Kidney (tissue), 14 donors: ENCODE results near the gene SOX13. TPM values are rescaled to one million over a fixed set of nuclear protein-coding genes. Genes with fewer than 3 reads are reported as not detected.

Source experiments
- DNase-seq, 5 donors: peaks; one replicate each; pipeline ENCODE4 v3.0.0-alpha.2; 2013 to 2020
- FAIRE-seq: peaks from 2 replicates; lab custom pipeline; 2012; peaks lifted over from hg19 to GRCh38; lab: Jason Lieb, UNC
- H3K27ac ChIP-seq, 2 donors: one replicate each; pipeline ENCODE4 v1.7.0; 2013; ENCODE audit warnings: low read depth in 2 of 2, low read length in 2 of 2, inconsistent platforms in 1 of 2
- H3K27me3 ChIP-seq: one replicate; pipeline ENCODE4 v1.7.1; 2013; ENCODE audit warnings: low read length, inconsistent platforms; ENCODE audit not compliant: control insufficient read depth, insufficient read depth
- H3K36me3 ChIP-seq, 3 donors: one replicate each; pipeline versions ENCODE4 v1.7.0 to v1.7.1; 2013; ENCODE audit warnings: low read length in 3 of 3, control low read depth in 1 of 3, inconsistent platforms in 1 of 3; ENCODE audit not compliant: insufficient read depth in 3 of 3, control insufficient read depth in 2 of 3
- H3K4me1 ChIP-seq, 3 donors: one replicate each; pipeline versions ENCODE4 v1.7.0 to v1.7.1; 2013; ENCODE audit warnings: low read length in 3 of 3, inconsistent platforms in 1 of 3, low read depth in 1 of 3; ENCODE audit not compliant: control insufficient read depth in 2 of 3, insufficient read depth in 2 of 3
- H3K4me3 ChIP-seq, 3 donors: one replicate each; pipeline versions ENCODE4 v1.7.0 to v1.8.1; 2013; ENCODE audit warnings: low read length in 3 of 3, control low read depth in 1 of 3, inconsistent platforms in 1 of 3
- H3K9ac ChIP-seq, 3 donors: one replicate each; pipeline versions ENCODE4 v1.7.0 to v1.7.1; 2013; ENCODE audit warnings: low read length in 3 of 3, control low read depth in 1 of 3, inconsistent platforms in 1 of 3
- H3K9me3 ChIP-seq, 3 donors: one replicate each; pipeline versions ENCODE4 v1.7.0 to v1.7.1; 2013; ENCODE audit warnings: low read length in 3 of 3, control low read depth in 1 of 3, inconsistent platforms in 1 of 3; ENCODE audit not compliant: control insufficient read depth in 2 of 3, insufficient read depth in 1 of 3
- intact Hi-C: fragments of 100-400 bp; cut with DNase I; formaldehyde crosslinking; loops from one replicate; pipeline ENCODE4 v1.11.1; 2022
- polyA plus RNA-seq: library from polyadenylated mRNA; stranded (reverse); fragments of 350-450 nt; fragmentation: Illumina TruSeq; extraction: RNeasy Lipid Tissue Mini Kit (QIAGEN cat#74804); gene quantifications from one replicate; pipeline ENCODE4 v1.2.3, GENCODE V29; 2014; ENCODE audit warnings: low read depth, low replicate concordance; ENCODE audit not compliant: insufficient read depth
- total RNA-seq: library from RNA; stranded (reverse); fragmentation: NEBNext Ultra II Directional; extraction: Animal tissue kit (Norgen Biotek cat#: 25700); gene quantifications from one replicate; pipeline ENCODE4 v1.2.1, GENCODE V29; 2021
- TF ChIP-seq, protein P1 (sequence below): IDR thresholded peaks from 3 replicates; pipeline ENCODE4 v1.5.1; 2012; ENCODE audit warnings: mild to moderate bottlenecking, moderate library complexity, borderline replicate concordance; ENCODE audit not compliant: insufficient read depth; ENCODE audit errors: extremely low read depth
- donor health status: control.
- donor health status: control.
- donor health status: control.
- donor health status: control.
- donor health status: control.
- donor health status: DM: yes; HTN: yes; CAD: no.
- donor health status: Normal renal cell carcinoma (clear cell type).

The SOX13 gene
- total and polyA plus RNA-seq, 2 donors from 2014 or later: 23.9 to 55.2 TPM

DNA sequence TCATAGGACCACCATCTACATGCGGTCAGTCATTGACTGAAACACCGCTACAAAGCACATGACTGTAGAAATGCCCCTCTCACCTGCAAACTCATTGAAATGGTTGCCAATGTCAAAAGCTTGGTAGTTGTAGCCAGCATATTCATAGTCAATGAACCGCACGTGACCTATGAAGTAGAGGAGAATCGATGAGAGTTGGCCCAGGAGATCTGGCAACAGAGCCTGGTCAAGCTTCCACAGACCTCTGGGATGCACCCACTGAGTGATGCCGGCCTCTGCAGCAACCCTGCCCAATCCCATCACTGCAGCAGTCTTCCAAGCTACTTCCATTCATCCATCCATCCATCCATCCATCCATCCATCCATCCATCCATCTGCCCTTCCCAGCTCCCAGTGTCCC is 67.0 kb downstream of the SOX13 start:
- H3K36me3 ChIP-seq: peaks cover 0 to 51% (median 28%) of the 10 kb centered on the region in 3 donors
- no peak overlapping the region for H3K27ac ChIP-seq
- H3K9ac ChIP-seq: no peak overlapping the region
- DNase-seq: no peak
- no peaks in the 10 kb centered on the region for H3K9me3 ChIP-seq
- no peaks in the 10 kb centered on the region for H3K27me3 ChIP-seq
- no peak overlapping the region for H3K4me3 ChIP-seq
- intact Hi-C loops: no loop called here
- H3K4me1 ChIP-seq: peaks cover 0 to 6% (median 2%) of the 10 kb centered on the region in 3 donors
- TF ChIP-seq, protein P1, sequence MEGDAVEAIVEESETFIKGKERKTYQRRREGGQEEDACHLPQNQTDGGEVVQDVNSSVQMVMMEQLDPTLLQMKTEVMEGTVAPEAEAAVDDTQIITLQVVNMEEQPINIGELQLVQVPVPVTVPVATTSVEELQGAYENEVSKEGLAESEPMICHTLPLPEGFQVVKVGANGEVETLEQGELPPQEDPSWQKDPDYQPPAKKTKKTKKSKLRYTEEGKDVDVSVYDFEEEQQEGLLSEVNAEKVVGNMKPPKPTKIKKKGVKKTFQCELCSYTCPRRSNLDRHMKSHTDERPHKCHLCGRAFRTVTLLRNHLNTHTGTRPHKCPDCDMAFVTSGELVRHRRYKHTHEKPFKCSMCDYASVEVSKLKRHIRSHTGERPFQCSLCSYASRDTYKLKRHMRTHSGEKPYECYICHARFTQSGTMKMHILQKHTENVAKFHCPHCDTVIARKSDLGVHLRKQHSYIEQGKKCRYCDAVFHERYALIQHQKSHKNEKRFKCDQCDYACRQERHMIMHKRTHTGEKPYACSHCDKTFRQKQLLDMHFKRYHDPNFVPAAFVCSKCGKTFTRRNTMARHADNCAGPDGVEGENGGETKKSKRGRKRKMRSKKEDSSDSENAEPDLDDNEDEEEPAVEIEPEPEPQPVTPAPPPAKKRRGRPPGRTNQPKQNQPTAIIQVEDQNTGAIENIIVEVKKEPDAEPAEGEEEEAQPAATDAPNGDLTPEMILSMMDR: no peak
- FAIRE-seq: no peak

DNA sequence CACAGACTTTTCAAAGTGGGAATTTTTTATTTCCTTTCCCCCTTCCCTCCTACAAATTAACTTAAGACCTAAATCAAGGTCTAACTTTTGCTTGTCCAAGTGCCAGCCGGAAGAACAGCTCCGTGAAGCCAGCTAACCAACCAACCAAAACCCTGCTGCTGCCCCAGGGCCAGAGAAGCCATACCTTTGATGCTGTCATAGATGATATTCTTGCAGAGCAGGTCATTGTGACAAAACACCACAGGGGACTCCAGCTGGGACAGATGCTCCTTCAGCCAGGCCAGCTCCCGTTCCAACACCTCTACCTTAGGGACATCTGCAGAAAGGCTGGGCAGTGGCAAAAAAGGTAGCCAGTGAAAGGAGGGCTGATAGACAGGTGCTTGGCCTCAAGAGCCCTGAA is 68.2 kb downstream of the SOX13 start:
- intact Hi-C loops: no loop called here
- no peaks in the 10 kb centered on the region for H3K9me3 ChIP-seq
- no peak overlapping the region for H3K4me3 ChIP-seq
- peak overlapping the region in 1 of 2 donors; percentile 20 for H3K27ac ChIP-seq
- H3K9ac ChIP-seq: no peak overlapping the region
- no peaks in the 10 kb centered on the region for H3K27me3 ChIP-seq
- H3K4me1 ChIP-seq: peaks cover 0 to 14% (median 6%) of the 10 kb centered on the region in 3 donors
- TF ChIP-seq, protein P1: no peak
- DNase-seq (no peak), FAIRE-seq (no peak)
- peaks cover 0 to 51% (median 32%) of the 10 kb centered on the region in 3 donors for H3K36me3 ChIP-seq

DNA sequence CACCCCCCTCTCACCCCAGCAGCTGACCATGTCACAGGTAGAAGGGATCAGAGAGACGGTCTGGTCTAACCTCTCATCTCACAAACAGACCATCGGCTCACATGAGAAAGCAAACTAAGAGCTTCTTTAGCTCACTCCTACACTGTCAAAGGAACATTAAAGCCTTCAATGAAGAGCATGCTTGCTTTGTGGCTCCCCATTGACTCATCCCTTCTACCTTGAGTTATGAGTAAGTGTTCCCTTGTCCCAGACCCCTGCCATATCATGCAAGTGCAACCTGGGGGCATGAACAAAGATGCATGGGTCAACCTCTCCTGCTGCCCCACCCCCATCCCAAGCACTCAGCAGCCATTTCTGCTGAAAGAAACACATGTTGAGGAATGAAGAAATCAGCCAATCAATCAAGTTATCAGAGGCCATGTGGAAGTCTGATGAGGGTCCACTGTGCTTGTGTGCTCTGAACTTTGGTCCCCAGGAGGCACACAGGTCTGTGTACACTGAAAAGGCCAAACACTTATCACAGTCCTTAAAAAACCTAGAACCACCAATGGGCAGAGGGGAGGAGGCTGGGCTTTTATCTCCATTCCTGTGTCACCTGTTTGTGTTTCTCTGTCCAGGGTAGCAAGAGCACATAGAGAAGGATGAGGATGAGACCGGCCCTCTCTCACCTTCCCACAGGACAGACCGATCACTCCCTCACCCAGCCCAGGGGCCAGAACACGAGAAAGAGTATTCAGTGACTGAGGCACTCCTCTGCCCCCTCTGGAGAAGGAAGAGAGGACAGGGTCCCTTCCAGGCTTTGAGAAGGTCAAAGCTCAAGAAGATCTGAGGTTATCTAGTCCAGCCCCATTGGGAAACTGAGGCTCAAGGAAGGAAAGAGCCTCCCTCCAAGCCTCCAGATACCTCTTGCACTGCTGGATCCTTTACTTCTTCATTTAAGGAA is 69.4 kb downstream of the SOX13 start:
- no peak for FAIRE-seq
- no peaks in the 10 kb centered on the region for H3K9me3 ChIP-seq
- no peak overlapping the region for H3K4me3 ChIP-seq
- no peaks in the 10 kb centered on the region for H3K27me3 ChIP-seq
- peaks cover 0 to 16% (median 6%) of the 10 kb centered on the region in 3 donors for H3K4me1 ChIP-seq
- H3K9ac ChIP-seq: no peak overlapping the region
- peaks cover 0 to 47% (median 32%) of the 10 kb centered on the region in 3 donors for H3K36me3 ChIP-seq
- intact Hi-C loops: no loop called here
- TF ChIP-seq, protein P1: no peak
- no peak for DNase-seq
- H3K27ac ChIP-seq: no peak overlapping the region
